Suprapubic skin (tissue), 4 donors: ENCODE data around the gene PFDN2. TPM values are rescaled to one million over a fixed set of nuclear protein-coding genes. Genes with fewer than 3 reads are reported as not detected.
A peak's percentile ranks its signal among the peaks of the same experiment; 100 is the strongest.

Experiments used
- DNase-seq, 2 donors: peaks; one replicate each; pipeline ENCODE4 v3.0.0-alpha.2; 2019; ENCODE audit warnings: low spot score in 2 of 2
- H3K27ac ChIP-seq: fragments of 200-600 bp; sonication (generic); one replicate; pipeline ENCODE4 v1.5.1; 2019
- H3K27me3 ChIP-seq: fragments of 200-600 bp; sonication (generic); one replicate; pipeline ENCODE4 v1.5.1; 2019
- H3K36me3 ChIP-seq: fragments of 200-600 bp; sonication (generic); one replicate; pipeline ENCODE4 v1.5.1; 2019
- H3K4me1 ChIP-seq: fragments of 200-600 bp; sonication (generic); one replicate; pipeline ENCODE4 v1.5.1; 2019
- H3K4me3 ChIP-seq: fragments of 200-600 bp; sonication (generic); one replicate; pipeline ENCODE4 v1.5.1; 2019; ENCODE audit warnings: mild to moderate bottlenecking
- H3K9me3 ChIP-seq: fragments of 200-600 bp; sonication (generic); one replicate; pipeline ENCODE4 v1.5.1; 2019
- EP300 ChIP-seq: sonication (generic); formaldehyde crosslinking; IDR thresholded peaks from one replicate; pipeline ENCODE4 v1.6.1; 2017; ENCODE audit warnings: antibody characterized with exemption
- POLR2A ChIP-seq, 2 donors: fragments of 450-650 bp; IDR thresholded peaks; one replicate each; pipeline ENCODE4 v1.6.1; 2017; ENCODE audit warnings: antibody characterized with exemption in 2 of 2, mild to moderate bottlenecking in 2 of 2, moderate library complexity in 2 of 2
- POLR2AphosphoS5 ChIP-seq, 3 donors: sonication (generic); formaldehyde crosslinking; IDR thresholded peaks; one replicate each; pipeline ENCODE4 v1.6.1; 2017; ENCODE audit warnings: antibody characterized with exemption in 3 of 3
- WGBS: methylation state at CpG from one replicate; pipeline ENCODE4 v1.1.5; 2018; 5-methylcytosine and 5-hydroxymethylcytosine counted together
- total RNA-seq, 4 donors: library from RNA; depleted of rRNA; stranded (reverse); fragments of >200 nt; gene quantifications; one replicate each; pipeline ENCODE4 v1.1.0, GENCODE V29; 2016
- TF ChIP-seq, protein P1 (sequence below), 2 donors: fragments of 200-600 bp in 1 of 2; fragments of 450-650 bp in 1 of 2; sonication (generic) in 1 of 2; IDR thresholded peaks; one replicate each; pipeline ENCODE4 v1.5.1; 2016 to 2019; ENCODE audit warnings: antibody characterized with exemption in 2 of 2, mild to moderate bottlenecking in 1 of 2, moderate library complexity in 1 of 2

Gene PFDN2
- total RNA-seq, 4 donors from 2014 or later = 21.3 to 33.9 (median 27.1) TPM

DNA sequence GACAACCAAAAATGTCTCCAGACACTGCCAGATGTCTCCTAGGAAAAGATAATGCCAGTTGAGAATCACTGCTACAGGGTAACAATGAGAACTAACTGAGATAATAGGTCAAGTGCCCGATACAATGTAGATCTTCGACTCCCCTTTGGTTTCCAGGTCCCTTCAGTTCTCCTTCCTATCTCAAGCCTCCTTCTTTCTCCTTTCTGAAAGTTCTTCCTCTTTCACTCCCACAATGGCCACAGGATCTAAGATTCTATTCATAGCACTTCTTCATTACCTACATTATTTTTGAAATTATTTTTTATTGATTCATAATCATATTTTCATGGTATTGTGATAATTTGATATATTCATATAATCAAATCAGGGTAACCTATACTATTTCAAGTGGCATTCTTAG lies 6.3 kb downstream of the PFDN2 start:
- H3K4me3 ChIP-seq = no peak overlapping the region
- H3K36me3 ChIP-seq = peaks cover 14% of the 10 kb centered on the region
- 87% methylated on average over 2 of the region's 2 CpGs for WGBS
- TF ChIP-seq, protein P1, sequence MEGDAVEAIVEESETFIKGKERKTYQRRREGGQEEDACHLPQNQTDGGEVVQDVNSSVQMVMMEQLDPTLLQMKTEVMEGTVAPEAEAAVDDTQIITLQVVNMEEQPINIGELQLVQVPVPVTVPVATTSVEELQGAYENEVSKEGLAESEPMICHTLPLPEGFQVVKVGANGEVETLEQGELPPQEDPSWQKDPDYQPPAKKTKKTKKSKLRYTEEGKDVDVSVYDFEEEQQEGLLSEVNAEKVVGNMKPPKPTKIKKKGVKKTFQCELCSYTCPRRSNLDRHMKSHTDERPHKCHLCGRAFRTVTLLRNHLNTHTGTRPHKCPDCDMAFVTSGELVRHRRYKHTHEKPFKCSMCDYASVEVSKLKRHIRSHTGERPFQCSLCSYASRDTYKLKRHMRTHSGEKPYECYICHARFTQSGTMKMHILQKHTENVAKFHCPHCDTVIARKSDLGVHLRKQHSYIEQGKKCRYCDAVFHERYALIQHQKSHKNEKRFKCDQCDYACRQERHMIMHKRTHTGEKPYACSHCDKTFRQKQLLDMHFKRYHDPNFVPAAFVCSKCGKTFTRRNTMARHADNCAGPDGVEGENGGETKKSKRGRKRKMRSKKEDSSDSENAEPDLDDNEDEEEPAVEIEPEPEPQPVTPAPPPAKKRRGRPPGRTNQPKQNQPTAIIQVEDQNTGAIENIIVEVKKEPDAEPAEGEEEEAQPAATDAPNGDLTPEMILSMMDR (IDR thresholded peaks at IDR 0.05) = no peak
- no peaks in the 10 kb centered on the region for H3K9me3 ChIP-seq
- H3K27ac ChIP-seq = no peak overlapping the region
- no peaks in the 10 kb centered on the region for H3K27me3 ChIP-seq
- DNase-seq = no peak
- H3K4me1 ChIP-seq = peaks cover 21% of the 10 kb centered on the region

DNA sequence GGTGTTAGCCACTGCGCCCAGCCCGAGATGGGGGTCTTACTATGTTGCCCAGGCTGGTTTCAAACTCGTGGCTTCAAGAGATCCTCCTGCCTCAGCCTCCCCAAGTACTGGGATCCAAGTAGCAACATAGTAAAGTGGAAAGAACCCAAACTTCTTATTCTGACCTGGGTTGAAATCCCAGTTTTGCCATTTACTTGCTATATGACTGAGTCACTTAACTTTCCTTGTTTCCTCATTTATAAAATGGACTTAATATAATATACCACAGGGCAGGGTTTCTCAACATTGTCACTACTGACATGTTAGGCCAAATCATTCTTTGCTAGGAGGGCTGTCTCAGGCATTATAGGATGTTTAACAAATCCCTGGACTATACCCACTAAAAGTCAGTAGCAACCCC lies 6.7 kb downstream of the PFDN2 start:
- Histone ChIP-seq H3K4me1 (peaks cover 17% of the 10 kb centered on the region), H3K9me3 (no peaks in the 10 kb centered on the region), H3K27me3 (no peaks in the 10 kb centered on the region), H3K36me3 (peaks cover 14% of the 10 kb centered on the region), H3K4me3 (no peak overlapping the region), H3K27ac (no peak overlapping the region)
- no peak for TF ChIP-seq POLR2A (IDR thresholded peaks at IDR 0.05)
- TF ChIP-seq, protein P1 (IDR thresholded peaks at IDR 0.05) = no peak
- no peak for TF ChIP-seq EP300
- no peak for TF ChIP-seq POLR2AphosphoS5 (IDR thresholded peaks at IDR 0.05)
- 98% methylated on average over 3 of the region's 3 CpGs for WGBS
- no peak for DNase-seq

DNA sequence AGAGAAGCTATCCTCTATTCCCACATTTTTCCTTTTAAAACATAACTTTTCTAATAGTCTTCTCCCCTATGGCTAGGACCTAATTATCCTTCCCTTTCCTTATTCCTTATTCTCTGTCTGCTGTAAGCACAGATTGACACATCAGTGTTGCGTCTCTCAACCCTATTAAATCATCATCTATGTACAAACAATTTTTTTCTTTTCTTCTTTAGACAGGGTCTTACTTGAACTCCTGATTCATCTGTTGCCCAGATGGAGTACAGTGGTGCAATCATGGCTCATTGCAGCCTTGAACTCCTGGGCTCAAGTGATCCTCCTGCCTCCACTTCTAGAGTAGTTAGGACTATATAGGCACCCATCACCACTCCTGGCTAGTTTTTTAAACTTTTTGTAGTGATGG lies 11.4 kb downstream of the PFDN2 start:
- H3K27me3 ChIP-seq = no peaks in the 10 kb centered on the region
- WGBS = 100% methylated on average over 1 of the region's 1 CpG
- H3K9me3 ChIP-seq = no peaks in the 10 kb centered on the region
- H3K27ac ChIP-seq = no peak overlapping the region
- H3K4me1 ChIP-seq = no peaks in the 10 kb centered on the region
- TF ChIP-seq POLR2AphosphoS5 (IDR thresholded peaks at IDR 0.05) (no peak), EP300 (no peak)
- H3K4me3 ChIP-seq = no peak overlapping the region
- DNase-seq = no peak
- peaks cover 17% of the 10 kb centered on the region for H3K36me3 ChIP-seq

DNA sequence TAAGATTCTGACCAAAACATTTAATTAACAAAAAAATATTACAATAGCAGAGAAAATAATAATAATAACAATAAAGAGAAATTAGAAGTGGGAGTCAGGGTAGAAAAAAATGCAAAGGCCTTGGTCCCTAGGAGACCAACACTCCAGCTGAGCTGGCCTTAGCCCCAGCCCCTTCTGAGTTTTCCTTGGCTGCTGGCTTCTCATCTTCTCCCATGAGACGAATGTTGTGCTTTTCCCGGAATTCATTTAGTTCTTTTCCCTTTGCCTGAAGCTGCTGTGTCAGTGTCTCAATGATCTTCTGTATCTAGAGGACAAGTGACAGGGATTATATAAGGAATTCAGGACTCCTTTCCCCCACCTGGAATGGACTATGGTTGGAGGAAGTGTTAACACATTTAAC lies 17.3 kb downstream of the PFDN2 start:
- Histone ChIP-seq H3K36me3 (peaks cover 19% of the 10 kb centered on the region), H3K4me3 (no peak overlapping the region), H3K27ac (no peak overlapping the region), H3K4me1 (peaks cover 33% of the 10 kb centered on the region), H3K9me3 (no peaks in the 10 kb centered on the region), H3K27me3 (no peaks in the 10 kb centered on the region)
- no peak for TF ChIP-seq EP300
- no peak for TF ChIP-seq POLR2AphosphoS5 (IDR thresholded peaks at IDR 0.05)
- TF ChIP-seq, protein P1 (IDR thresholded peaks at IDR 0.05) = no peak
- no peak for TF ChIP-seq POLR2A (IDR thresholded peaks at IDR 0.05)
- no peak for DNase-seq
- WGBS = 64% methylated on average over 2 of the region's 2 CpGs

DNA sequence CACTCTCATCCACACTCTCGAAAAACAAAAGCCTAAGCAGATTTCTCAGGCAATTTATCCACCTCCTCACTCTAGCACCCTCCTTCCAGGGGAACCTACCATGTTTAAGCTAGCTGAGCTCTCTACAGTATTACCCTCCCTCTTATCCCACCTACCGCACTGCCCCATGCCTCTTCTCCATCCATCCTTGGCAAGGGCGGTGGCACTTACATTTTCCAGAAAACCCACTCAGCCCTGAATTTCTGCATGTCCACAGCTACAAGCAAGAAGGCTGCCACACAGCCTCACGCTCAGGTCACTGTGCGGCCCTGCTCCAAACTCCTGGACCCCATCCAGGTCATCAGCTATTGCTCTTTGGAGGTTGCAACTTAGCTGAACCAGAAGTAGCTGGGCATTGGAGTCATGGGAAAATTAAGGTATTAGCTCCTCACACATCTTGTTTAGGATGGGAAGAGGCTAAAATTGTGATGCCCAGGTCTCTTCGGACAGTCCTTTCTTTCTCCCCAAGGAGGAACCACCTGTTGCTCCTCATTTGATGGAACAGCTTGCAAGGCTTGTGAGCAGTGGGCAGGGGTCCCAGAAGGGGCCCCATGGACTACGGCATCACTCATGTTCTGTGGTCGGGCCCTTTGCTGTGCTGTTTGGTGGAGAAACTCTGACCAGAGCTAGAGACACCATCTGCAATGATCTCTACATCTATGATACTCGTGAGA lies 18.6 kb downstream of the PFDN2 start:
- H3K9me3 ChIP-seq = no peaks in the 10 kb centered on the region
- peaks cover 33% of the 10 kb centered on the region for H3K4me1 ChIP-seq
- peak overlapping the region; percentile 72 for H3K4me3 ChIP-seq
- WGBS = 85% methylated on average over 9 of the region's 9 CpGs
- no peak for DNase-seq
- TF ChIP-seq EP300 (no peak), POLR2AphosphoS5 (IDR thresholded peaks at IDR 0.05) (no peak)
- TF ChIP-seq, protein P1 (IDR thresholded peaks at IDR 0.05) = no peak
- H3K27ac ChIP-seq = no peak overlapping the region
- H3K27me3 ChIP-seq = no peaks in the 10 kb centered on the region
- H3K36me3 ChIP-seq = peaks cover 19% of the 10 kb centered on the region
